SK-N-SH treated with all-trans-retinoic acid at 6 μM for 48 hours (cell line): ENCODE results near the gene KIF6.

Source experiments
- ATAC-seq: fragments of 200-7000 bp; cut with Tn5 transposase; 3 replicates; pipeline ENCODE4 v1.9.1; 2020; ENCODE audit warnings: mild to moderate bottlenecking, moderate library complexity
- ARNTL ChIP-seq: fragments of 450-650 bp; formaldehyde crosslinking; IDR thresholded peaks from 2 replicates; pipeline ENCODE4 v1.5.0; 2020; ENCODE audit warnings: low read depth, mild to moderate bottlenecking, moderate library complexity, borderline replicate concordance
- BACH2 ChIP-seq: fragments of 250-450 bp; sonication (Bioruptor Pico); IDR thresholded peaks from 2 replicates; pipeline ENCODE4 v1.9.0; 2021; ENCODE audit warnings: mild to moderate bottlenecking, borderline replicate concordance
- CSDC2 ChIP-seq: fragments of 250-450 bp; sonication (Bioruptor Pico); IDR thresholded peaks from 2 replicates; pipeline ENCODE4 v1.5.0; 2020; ENCODE audit warnings: mild to moderate bottlenecking, moderate library complexity
- ESRRG ChIP-seq: fragments of 250-450 bp; sonication (Bioruptor Pico); IDR thresholded peaks from 2 replicates; pipeline ENCODE4 v1.6.1; 2021; ENCODE audit warnings: mild to moderate bottlenecking
- GLIS3 ChIP-seq: fragments of 250-450 bp; sonication (Bioruptor Pico); IDR thresholded peaks from 2 replicates; pipeline ENCODE4 v1.5.0; 2020; ENCODE audit warnings: mild to moderate bottlenecking, moderate library complexity
- ISL1 ChIP-seq: fragments of 250-450 bp; sonication (Bioruptor Pico); IDR thresholded peaks from 2 replicates; pipeline ENCODE4 v2.1.2; 2022; ENCODE audit warnings: mild to moderate bottlenecking, moderate library complexity
- OSR1 ChIP-seq: fragments of 250-450 bp; sonication (Bioruptor Pico); IDR thresholded peaks from 2 replicates; pipeline ENCODE4 v1.8.0; 2022; ENCODE audit warnings: moderate library complexity, mild to moderate bottlenecking, inconsistent platforms
- PPARA ChIP-seq: fragments of 250-450 bp; sonication (Bioruptor Pico); IDR thresholded peaks from 2 replicates; pipeline ENCODE4 v1.5.0; 2020; ENCODE audit warnings: mild to moderate bottlenecking, borderline replicate concordance
- RARB ChIP-seq: fragments of 250-450 bp; sonication (Bioruptor Pico); IDR thresholded peaks from 2 replicates; pipeline ENCODE4 v1.8.0; 2021; ENCODE audit warnings: mild to moderate bottlenecking, moderate library complexity
- TCF4 ChIP-seq: fragments of 250-450 bp; sonication (Bioruptor Pico); IDR thresholded peaks from 2 replicates; pipeline ENCODE4 v1.8.0; 2021; ENCODE audit warnings: mild to moderate bottlenecking, moderate library complexity, borderline replicate concordance
- TOX ChIP-seq: fragments of 250-450 bp; sonication (Bioruptor Pico); IDR thresholded peaks from 2 replicates; pipeline ENCODE4 v1.8.0; 2021; ENCODE audit warnings: mild to moderate bottlenecking, moderate library complexity, borderline replicate concordance
- ZC3H10 ChIP-seq: fragments of 250-450 bp; sonication (Bioruptor Pico); IDR thresholded peaks from 2 replicates; pipeline ENCODE4 v1.5.1; 2021; ENCODE audit warnings: mild to moderate bottlenecking, moderate library complexity
- ZFP3 ChIP-seq: fragments of 250-450 bp; sonication (Bioruptor Pico); IDR thresholded peaks from 2 replicates; pipeline ENCODE4 v1.5.0; 2020; ENCODE audit warnings: mild to moderate bottlenecking, moderate library complexity
- ZFP30 ChIP-seq: fragments of 450-650 bp; formaldehyde crosslinking; IDR thresholded peaks from 2 replicates; pipeline ENCODE4 v1.5.0; 2022; ENCODE audit warnings: mild to moderate bottlenecking, moderate library complexity
- ZNF565 ChIP-seq: fragments of 450-650 bp; formaldehyde crosslinking; conservative IDR thresholded peaks from 2 replicates; pipeline ENCODE4 v1.5.0; 2020; ENCODE audit warnings: low read depth, mild to moderate bottlenecking, moderate library complexity
- ZNF70 ChIP-seq: fragments of 450-650 bp; formaldehyde crosslinking; IDR thresholded peaks from 2 replicates; pipeline ENCODE4 v1.5.0; 2020; ENCODE audit warnings: mild to moderate bottlenecking, moderate library complexity
- ZNF8 ChIP-seq: fragments of 450-650 bp; formaldehyde crosslinking; IDR thresholded peaks from 2 replicates; pipeline ENCODE4 v1.5.0; 2020; ENCODE audit warnings: mild to moderate bottlenecking, moderate library complexity
- TF ChIP-seq, protein P1 (sequence below): fragments of 250-450 bp; sonication (Bioruptor Pico); IDR thresholded peaks from 2 replicates; pipeline ENCODE4 v1.8.0; 2021; ENCODE audit warnings: low read depth, mild to moderate bottlenecking, moderate library complexity, borderline replicate concordance
- TF ChIP-seq, protein P2 (sequence below): fragments of 250-450 bp; sonication (Bioruptor Pico); IDR thresholded peaks from 2 replicates; pipeline ENCODE4 v1.5.0; 2020; ENCODE audit warnings: mild to moderate bottlenecking, moderate library complexity
- TF ChIP-seq, protein P3 (sequence below): fragments of 250-450 bp; sonication (Bioruptor Pico); IDR thresholded peaks from 2 replicates; pipeline ENCODE4 v1.5.1; 2020; ENCODE audit warnings: low read depth, mild to moderate bottlenecking, moderate library complexity
- TF ChIP-seq, protein P4 (sequence below): fragments of 250-450 bp; sonication (Bioruptor Pico); IDR thresholded peaks from 2 replicates; pipeline ENCODE4 v1.8.0; 2020; ENCODE audit warnings: mild to moderate bottlenecking, moderate library complexity, borderline replicate concordance

Gene KIF6

DNA sequence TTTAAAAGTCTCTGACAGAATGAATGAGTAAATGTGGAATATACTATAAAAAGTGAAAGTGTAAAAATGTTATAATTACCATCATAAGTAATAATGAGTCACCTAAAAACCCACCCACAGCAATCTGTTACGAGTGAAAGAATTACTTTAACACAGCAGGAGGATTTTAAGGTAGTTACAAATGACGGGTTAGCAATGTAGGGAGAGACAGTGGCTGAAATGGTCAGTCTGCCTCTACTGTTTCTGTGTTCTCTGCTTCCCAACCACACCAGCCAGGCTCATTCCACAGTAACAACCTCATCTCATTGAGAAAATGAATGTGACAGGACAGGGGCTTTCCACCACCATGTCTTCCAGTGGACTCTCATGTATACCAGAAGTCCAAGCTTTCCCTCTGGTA, 278.3 kb downstream of the KIF6 start:
- TF ChIP-seq ZNF565 (CRISPR knock-in tag) (no peak), ZC3H10 (CRISPR knock-in tag) (no peak), TOX (CRISPR knock-in tag) (no peak)
- no peak for ATAC-seq

DNA sequence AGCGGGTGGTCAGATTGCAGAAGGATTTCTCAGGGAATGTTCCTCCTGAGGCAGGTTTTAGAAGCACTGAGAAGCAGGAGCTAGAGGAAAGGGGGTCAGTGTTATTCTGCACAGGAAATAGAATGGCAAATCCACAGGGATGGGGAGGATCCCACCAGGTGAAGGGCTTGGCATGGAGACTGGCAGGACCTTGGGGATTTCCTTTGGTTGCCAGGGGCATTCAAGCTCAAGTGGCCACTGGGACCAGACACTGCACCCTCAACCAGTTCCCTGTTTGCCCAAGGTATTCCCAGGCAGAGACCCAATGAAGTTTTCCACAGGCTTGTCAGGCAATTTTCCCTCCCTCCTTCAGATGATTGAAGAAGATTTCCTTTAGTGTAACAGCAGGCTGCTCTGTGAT, 279.5 kb downstream of the KIF6 start:
- ATAC-seq, result no peak
- TF ChIP-seq ZFP30 (CRISPR knock-in tag) (no peak), ARNTL (no peak), ESRRG (CRISPR knock-in tag) (no peak), RARB (CRISPR knock-in tag) (no peak), ZNF565 (CRISPR knock-in tag) (no peak), ISL1 (CRISPR knock-in tag) (no peak), PPARA (no peak), ZNF70 (no peak), ZNF8 (no peak), ZFP3 (CRISPR knock-in tag) (no peak), GLIS3 (CRISPR knock-in tag) (no peak), CSDC2 (CRISPR knock-in tag) (no peak)
- TF ChIP-seq, protein P1, sequence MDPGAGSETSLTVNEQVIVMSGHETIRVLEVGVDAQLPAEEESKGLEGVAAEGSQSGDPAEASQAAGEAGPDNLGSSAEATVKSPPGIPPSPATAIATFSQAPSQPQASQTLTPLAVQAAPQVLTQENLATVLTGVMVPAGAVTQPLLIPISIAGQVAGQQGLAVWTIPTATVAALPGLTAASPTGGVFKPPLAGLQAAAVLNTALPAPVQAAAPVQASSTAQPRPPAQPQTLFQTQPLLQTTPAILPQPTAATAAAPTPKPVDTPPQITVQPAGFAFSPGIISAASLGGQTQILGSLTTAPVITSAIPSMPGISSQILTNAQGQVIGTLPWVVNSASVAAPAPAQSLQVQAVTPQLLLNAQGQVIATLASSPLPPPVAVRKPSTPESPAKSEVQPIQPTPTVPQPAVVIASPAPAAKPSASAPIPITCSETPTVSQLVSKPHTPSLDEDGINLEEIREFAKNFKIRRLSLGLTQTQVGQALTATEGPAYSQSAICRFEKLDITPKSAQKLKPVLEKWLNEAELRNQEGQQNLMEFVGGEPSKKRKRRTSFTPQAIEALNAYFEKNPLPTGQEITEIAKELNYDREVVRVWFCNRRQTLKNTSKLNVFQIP (CRISPR knock-in tag), result no peak
- TF ChIP-seq, protein P2, sequence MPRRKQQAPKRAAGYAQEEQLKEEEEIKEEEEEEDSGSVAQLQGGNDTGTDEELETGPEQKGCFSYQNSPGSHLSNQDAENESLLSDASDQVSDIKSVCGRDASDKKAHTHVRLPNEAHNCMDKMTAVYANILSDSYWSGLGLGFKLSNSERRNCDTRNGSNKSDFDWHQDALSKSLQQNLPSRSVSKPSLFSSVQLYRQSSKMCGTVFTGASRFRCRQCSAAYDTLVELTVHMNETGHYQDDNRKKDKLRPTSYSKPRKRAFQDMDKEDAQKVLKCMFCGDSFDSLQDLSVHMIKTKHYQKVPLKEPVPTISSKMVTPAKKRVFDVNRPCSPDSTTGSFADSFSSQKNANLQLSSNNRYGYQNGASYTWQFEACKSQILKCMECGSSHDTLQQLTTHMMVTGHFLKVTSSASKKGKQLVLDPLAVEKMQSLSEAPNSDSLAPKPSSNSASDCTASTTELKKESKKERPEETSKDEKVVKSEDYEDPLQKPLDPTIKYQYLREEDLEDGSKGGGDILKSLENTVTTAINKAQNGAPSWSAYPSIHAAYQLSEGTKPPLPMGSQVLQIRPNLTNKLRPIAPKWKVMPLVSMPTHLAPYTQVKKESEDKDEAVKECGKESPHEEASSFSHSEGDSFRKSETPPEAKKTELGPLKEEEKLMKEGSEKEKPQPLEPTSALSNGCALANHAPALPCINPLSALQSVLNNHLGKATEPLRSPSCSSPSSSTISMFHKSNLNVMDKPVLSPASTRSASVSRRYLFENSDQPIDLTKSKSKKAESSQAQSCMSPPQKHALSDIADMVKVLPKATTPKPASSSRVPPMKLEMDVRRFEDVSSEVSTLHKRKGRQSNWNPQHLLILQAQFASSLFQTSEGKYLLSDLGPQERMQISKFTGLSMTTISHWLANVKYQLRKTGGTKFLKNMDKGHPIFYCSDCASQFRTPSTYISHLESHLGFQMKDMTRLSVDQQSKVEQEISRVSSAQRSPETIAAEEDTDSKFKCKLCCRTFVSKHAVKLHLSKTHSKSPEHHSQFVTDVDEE (CRISPR knock-in tag), result no peak
- TF ChIP-seq, protein P3, sequence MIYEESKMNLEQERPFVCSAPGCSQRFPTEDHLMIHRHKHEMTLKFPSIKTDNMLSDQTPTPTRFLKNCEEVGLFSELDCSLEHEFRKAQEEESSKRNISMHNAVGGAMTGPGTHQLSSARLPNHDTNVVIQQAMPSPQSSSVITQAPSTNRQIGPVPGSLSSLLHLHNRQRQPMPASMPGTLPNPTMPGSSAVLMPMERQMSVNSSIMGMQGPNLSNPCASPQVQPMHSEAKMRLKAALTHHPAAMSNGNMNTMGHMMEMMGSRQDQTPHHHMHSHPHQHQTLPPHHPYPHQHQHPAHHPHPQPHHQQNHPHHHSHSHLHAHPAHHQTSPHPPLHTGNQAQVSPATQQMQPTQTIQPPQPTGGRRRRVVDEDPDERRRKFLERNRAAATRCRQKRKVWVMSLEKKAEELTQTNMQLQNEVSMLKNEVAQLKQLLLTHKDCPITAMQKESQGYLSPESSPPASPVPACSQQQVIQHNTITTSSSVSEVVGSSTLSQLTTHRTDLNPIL, result no peak

DNA sequence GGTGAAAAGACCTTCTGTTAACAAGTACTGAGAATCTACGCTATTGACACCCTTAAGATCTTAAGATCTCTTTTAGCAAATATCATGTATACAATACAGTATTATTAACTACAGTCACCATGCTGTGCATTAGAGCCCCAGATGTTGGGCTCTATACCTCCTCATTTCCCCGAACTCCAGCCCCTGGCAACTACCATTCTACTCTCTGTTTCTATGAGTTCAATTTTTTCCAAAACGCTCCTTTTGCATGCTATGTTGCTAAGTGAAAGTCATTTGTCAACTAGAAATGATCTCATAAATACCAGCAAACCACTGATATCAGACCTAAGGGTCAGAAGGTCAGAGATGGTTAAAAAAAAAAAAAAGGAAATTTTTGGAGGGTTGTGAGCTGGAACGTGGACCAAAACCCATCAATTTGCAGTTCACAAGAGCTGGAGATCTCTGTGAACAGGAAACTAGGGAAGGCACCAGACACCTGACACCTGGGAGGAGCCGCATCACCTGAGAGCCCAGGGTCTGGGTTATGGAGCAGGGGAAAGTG, 280.7 kb downstream of the KIF6 start:
- ATAC-seq, result no peak
- TF ChIP-seq, protein P3, result no peak
- TF ChIP-seq, protein P4, sequence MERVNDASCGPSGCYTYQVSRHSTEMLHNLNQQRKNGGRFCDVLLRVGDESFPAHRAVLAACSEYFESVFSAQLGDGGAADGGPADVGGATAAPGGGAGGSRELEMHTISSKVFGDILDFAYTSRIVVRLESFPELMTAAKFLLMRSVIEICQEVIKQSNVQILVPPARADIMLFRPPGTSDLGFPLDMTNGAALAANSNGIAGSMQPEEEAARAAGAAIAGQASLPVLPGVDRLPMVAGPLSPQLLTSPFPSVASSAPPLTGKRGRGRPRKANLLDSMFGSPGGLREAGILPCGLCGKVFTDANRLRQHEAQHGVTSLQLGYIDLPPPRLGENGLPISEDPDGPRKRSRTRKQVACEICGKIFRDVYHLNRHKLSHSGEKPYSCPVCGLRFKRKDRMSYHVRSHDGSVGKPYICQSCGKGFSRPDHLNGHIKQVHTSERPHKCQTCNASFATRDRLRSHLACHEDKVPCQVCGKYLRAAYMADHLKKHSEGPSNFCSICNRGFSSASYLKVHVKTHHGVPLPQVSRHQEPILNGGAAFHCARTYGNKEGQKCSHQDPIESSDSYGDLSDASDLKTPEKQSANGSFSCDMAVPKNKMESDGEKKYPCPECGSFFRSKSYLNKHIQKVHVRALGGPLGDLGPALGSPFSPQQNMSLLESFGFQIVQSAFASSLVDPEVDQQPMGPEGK (CRISPR knock-in tag), result no peak
- TF ChIP-seq ARNTL, result no peak
- TF ChIP-seq ZNF70, result no peak
- TF ChIP-seq OSR1 (CRISPR knock-in tag), result no peak
- TF ChIP-seq TCF4 (CRISPR knock-in tag), result no peak
- no peak for TF ChIP-seq GLIS3 (CRISPR knock-in tag)
- no peak for TF ChIP-seq BACH2 (CRISPR knock-in tag)
- no peak for TF ChIP-seq ESRRG (CRISPR knock-in tag)
- no peak for TF ChIP-seq ZNF565 (CRISPR knock-in tag)
- no peak for TF ChIP-seq ZFP3 (CRISPR knock-in tag)
- TF ChIP-seq ZNF8, result no peak
- TF ChIP-seq TOX (CRISPR knock-in tag), result no peak
- no peak for TF ChIP-seq CSDC2 (CRISPR knock-in tag)
- TF ChIP-seq ISL1 (CRISPR knock-in tag), result no peak
- no peak for TF ChIP-seq PPARA
